ENCODE measurements around the gene PTAR1.
"Not testable (repeated sequence)": the region's sequence is repeated elsewhere in the genome, so short reads cannot be mapped to it uniquely, and the experiment has no call there.

Gene PTAR1

DNA sequence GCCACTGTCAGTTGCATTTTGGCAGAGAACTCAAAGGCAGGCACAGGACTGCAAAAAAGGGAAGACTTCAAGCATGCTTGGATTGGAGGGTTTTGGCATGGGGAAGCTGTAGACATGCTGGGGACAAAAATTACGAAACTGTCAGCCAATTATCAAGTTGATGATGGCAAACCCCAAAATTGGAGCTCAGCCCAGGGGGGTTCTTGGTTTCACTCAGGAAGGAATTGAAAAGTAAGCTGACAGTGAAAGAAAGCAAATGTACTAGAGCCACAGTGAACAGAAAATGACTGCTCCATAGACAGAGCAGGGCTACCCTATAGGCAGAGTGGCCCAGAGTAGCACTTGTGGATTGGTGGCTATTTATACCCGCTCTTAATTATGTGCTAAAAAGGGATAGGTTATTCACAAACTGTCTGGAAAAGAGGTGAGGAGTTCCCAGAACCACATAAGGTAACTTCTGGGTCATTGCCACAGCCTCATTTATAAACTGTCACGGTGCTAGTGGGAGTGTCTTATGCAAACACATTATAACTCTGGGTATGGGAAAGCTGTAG lies 46.2 kb upstream of the PTAR1 start:
- H3K18ac ChIP-seq (ENCODE audit: low read depth in 1 of 2, low read length in 2 of 2), result no peak overlapping the region
- H3K27me3 ChIP-seq (ENCODE audit: control insufficient read depth in 1 of 2, insufficient read depth in 1 of 2, low read length in 2 of 2), result no peaks in the 10 kb centered on the region
- no peak overlapping the region for H2AK5ac ChIP-seq (ENCODE audit: low read length, severe bottlenecking)
- H2BK5ac ChIP-seq (ENCODE audit: low read depth, low read length, poor library complexity, severe bottlenecking), result no peak overlapping the region
- H2BK120ac ChIP-seq (ENCODE audit: low read depth, low read length), result no peak overlapping the region
- no peak overlapping the region for H2BK15ac ChIP-seq (ENCODE audit: low read depth, poor library complexity, severe bottlenecking)
- no peaks in the 10 kb centered on the region for H3K9me3 ChIP-seq (ENCODE audit: control insufficient read depth, low read length)
- H3K23ac ChIP-seq (ENCODE audit: low read length in 2 of 2), result no peak overlapping the region
- H4K91ac ChIP-seq (ENCODE audit: low read length), result no peak overlapping the region
- H3K27ac ChIP-seq (ENCODE audit: low read length, poor library complexity, severe bottlenecking), result no peak overlapping the region
- no peak overlapping the region for H3K4ac ChIP-seq (ENCODE audit: low read depth in 1 of 2, low read length in 2 of 2)
- no peak overlapping the region for H4K8ac ChIP-seq (ENCODE audit: low read length)
- no peak overlapping the region for H3K4me3 ChIP-seq (ENCODE audit: insufficient read depth in 1 of 2, low read depth in 1 of 2, low read length in 2 of 2)
- no peak overlapping the region for H3K14ac ChIP-seq (ENCODE audit: low read length in 2 of 2)
- H3K36me3 ChIP-seq (ENCODE audit: control insufficient read depth in 1 of 2, insufficient read depth in 2 of 2, low read depth in 1 of 2, low read length in 2 of 2), result no peaks in the 10 kb centered on the region
- no peak overlapping the region for H3K4me2 ChIP-seq (ENCODE audit: low read length, poor library complexity, severe bottlenecking)
- 92% methylated on average over 3 of the region's 3 CpGs for WGBS
- H3K4me1 ChIP-seq (ENCODE audit: control insufficient read depth, insufficient read depth, low read depth, low read length), result no peaks in the 10 kb centered on the region
- no peak overlapping the region for H3K9ac ChIP-seq (ENCODE audit: low read length)
- no peak for DNase-seq
- no peak overlapping the region for H2AFZ ChIP-seq (ENCODE audit: low read depth, low read length)
- no peak overlapping the region for H2BK12ac ChIP-seq (ENCODE audit: low read length in 2 of 2)
- no peaks in the 10 kb centered on the region for H3K79me1 ChIP-seq (replicated peaks; ENCODE audit: low read length, poor library complexity, severe bottlenecking)

DNA sequence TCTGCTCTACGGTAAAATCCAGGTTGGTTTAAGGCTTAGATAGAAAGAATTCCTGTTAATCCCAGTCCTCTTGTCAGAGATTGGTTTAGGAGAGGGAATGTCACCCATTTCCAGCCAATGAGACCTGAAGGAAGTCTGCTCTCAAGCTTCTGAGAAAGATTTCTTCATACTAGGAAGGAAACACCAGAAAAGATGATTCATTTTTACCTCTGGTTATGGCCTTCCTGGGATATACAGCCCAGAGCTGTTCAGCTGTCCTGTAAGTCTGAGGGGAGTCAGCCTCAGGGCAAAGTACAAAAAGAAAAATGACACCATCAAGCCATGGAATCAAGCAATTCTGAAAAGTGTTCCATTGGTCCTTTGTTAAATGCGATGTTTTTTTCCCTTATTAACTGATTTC lies 42.2 kb upstream of the PTAR1 start:
- WGBS, result 80% methylated on average over 1 of the region's 2 CpGs
- Histone ChIP-seq H3K36me3 (ENCODE audit: control insufficient read depth in 1 of 2, insufficient read depth in 2 of 2, low read depth in 1 of 2, low read length in 2 of 2) (no peaks in the 10 kb centered on the region), H2BK15ac (ENCODE audit: low read depth, poor library complexity, severe bottlenecking) (no peak overlapping the region), H3K27ac (ENCODE audit: low read length, poor library complexity, severe bottlenecking) (no peak overlapping the region), H4K8ac (ENCODE audit: low read length) (no peak overlapping the region), H2AFZ (ENCODE audit: low read depth, low read length) (no peak overlapping the region), H3K14ac (ENCODE audit: low read length in 2 of 2) (no peak overlapping the region), H3K23ac (ENCODE audit: low read length in 2 of 2) (no peak overlapping the region), H3K9ac (ENCODE audit: low read length) (no peak overlapping the region), H3K4me1 (ENCODE audit: control insufficient read depth, insufficient read depth, low read depth, low read length) (no peaks in the 10 kb centered on the region), H3K27me3 (ENCODE audit: control insufficient read depth in 1 of 2, insufficient read depth in 1 of 2, low read length in 2 of 2) (no peaks in the 10 kb centered on the region), H3K18ac (ENCODE audit: low read depth in 1 of 2, low read length in 2 of 2) (no peak overlapping the region), H4K91ac (ENCODE audit: low read length) (no peak overlapping the region), H2BK5ac (ENCODE audit: low read depth, low read length, poor library complexity, severe bottlenecking) (no peak overlapping the region), H3K4me2 (ENCODE audit: low read length, poor library complexity, severe bottlenecking) (no peak overlapping the region), H3K79me1 (replicated peaks; ENCODE audit: low read length, poor library complexity, severe bottlenecking) (no peaks in the 10 kb centered on the region), H3K9me3 (ENCODE audit: control insufficient read depth, low read length) (no peaks in the 10 kb centered on the region), H2BK12ac (ENCODE audit: low read length in 2 of 2) (no peak overlapping the region), H3K4me3 (ENCODE audit: insufficient read depth in 1 of 2, low read depth in 1 of 2, low read length in 2 of 2) (no peak overlapping the region), H3K4ac (ENCODE audit: low read depth in 1 of 2, low read length in 2 of 2) (no peak overlapping the region), H2BK120ac (ENCODE audit: low read depth, low read length) (no peak overlapping the region), H2AK5ac (ENCODE audit: low read length, severe bottlenecking) (no peak overlapping the region)
- no peak for DNase-seq

DNA sequence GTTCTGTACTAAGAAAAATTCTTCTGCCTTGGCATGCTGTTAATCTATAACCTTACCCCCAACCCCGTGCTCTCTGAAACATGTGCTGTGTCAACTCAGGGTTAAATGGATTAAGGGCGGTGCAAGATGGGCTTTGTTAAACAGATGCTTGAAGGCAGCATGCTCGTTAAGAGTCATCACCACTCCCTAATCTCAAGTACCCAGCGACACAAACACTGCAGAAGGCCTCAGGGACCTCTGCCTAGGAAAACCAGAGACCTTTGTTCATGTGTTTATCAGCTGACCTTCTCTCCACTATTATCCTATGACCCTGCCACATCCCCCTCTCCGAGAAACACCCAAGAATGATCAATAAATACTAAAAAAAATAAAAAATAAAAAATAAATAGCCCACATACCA lies 40.2 kb upstream of the PTAR1 start:
- H4K91ac ChIP-seq (ENCODE audit: low read length); H2BK15ac ChIP-seq (ENCODE audit: low read depth, poor library complexity, severe bottlenecking); H3K27me3 ChIP-seq (ENCODE audit: control insufficient read depth in 1 of 2, insufficient read depth in 1 of 2, low read length in 2 of 2); H3K14ac ChIP-seq (ENCODE audit: low read length in 2 of 2); H3K4me2 ChIP-seq (ENCODE audit: low read length, poor library complexity, severe bottlenecking); H2AFZ ChIP-seq (ENCODE audit: low read depth, low read length); H3K36me3 ChIP-seq (ENCODE audit: control insufficient read depth in 1 of 2, insufficient read depth in 2 of 2, low read depth in 1 of 2, low read length in 2 of 2); H3K23ac ChIP-seq (ENCODE audit: low read length in 2 of 2); H3K4ac ChIP-seq (ENCODE audit: low read depth in 1 of 2, low read length in 2 of 2); H2BK120ac ChIP-seq (ENCODE audit: low read depth, low read length); DNase-seq; H2AK5ac ChIP-seq (ENCODE audit: low read length, severe bottlenecking); H3K79me1 ChIP-seq (replicated peaks; ENCODE audit: low read length, poor library complexity, severe bottlenecking); H3K4me3 ChIP-seq (ENCODE audit: insufficient read depth in 1 of 2, low read depth in 1 of 2, low read length in 2 of 2); H3K4me1 ChIP-seq (ENCODE audit: control insufficient read depth, insufficient read depth, low read depth, low read length); H3K27ac ChIP-seq (ENCODE audit: low read length, poor library complexity, severe bottlenecking); H2BK5ac ChIP-seq (ENCODE audit: low read depth, low read length, poor library complexity, severe bottlenecking); H3K18ac ChIP-seq (ENCODE audit: low read depth in 1 of 2, low read length in 2 of 2); H3K9me3 ChIP-seq (ENCODE audit: control insufficient read depth, low read length); H2BK12ac ChIP-seq (ENCODE audit: low read length in 2 of 2); H3K9ac ChIP-seq (ENCODE audit: low read length); H4K8ac ChIP-seq (ENCODE audit: low read length): not testable (repeated sequence)
- 48% methylated on average over 3 of the region's 5 CpGs for WGBS

DNA sequence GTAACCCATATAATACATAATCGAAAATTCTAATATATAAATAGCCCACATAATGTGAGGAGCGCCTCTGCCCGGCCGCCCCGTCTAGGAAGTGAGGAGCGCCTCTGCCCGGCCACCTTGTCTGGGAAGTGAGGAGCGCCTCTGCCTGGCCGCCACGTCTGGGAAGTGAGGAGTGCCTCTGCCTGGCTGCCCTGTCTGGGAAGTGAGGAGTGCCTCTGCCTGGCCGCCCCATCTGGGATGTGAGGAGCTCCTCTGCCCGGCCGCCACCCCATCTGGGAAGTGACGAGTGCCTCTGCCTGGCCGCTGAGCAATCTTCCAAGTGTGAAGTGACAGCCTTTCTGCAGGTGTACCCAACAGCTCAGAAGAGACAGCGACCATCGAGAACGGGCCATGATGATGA lies 39.7 kb upstream of the PTAR1 start:
- not testable (repeated sequence) for H3K36me3 ChIP-seq (ENCODE audit: control insufficient read depth in 1 of 2, insufficient read depth in 2 of 2, low read depth in 1 of 2, low read length in 2 of 2); H2BK5ac ChIP-seq (ENCODE audit: low read depth, low read length, poor library complexity, severe bottlenecking); H2AK5ac ChIP-seq (ENCODE audit: low read length, severe bottlenecking); H3K4me1 ChIP-seq (ENCODE audit: control insufficient read depth, insufficient read depth, low read depth, low read length); H4K8ac ChIP-seq (ENCODE audit: low read length); H3K18ac ChIP-seq (ENCODE audit: low read depth in 1 of 2, low read length in 2 of 2); H3K4me3 ChIP-seq (ENCODE audit: insufficient read depth in 1 of 2, low read depth in 1 of 2, low read length in 2 of 2); H3K9me3 ChIP-seq (ENCODE audit: control insufficient read depth, low read length); H3K79me1 ChIP-seq (replicated peaks; ENCODE audit: low read length, poor library complexity, severe bottlenecking); DNase-seq; H3K4me2 ChIP-seq (ENCODE audit: low read length, poor library complexity, severe bottlenecking); H3K9ac ChIP-seq (ENCODE audit: low read length); H3K23ac ChIP-seq (ENCODE audit: low read length in 2 of 2); H2BK15ac ChIP-seq (ENCODE audit: low read depth, poor library complexity, severe bottlenecking); H3K4ac ChIP-seq (ENCODE audit: low read depth in 1 of 2, low read length in 2 of 2); H2AFZ ChIP-seq (ENCODE audit: low read depth, low read length); H3K27me3 ChIP-seq (ENCODE audit: control insufficient read depth in 1 of 2, insufficient read depth in 1 of 2, low read length in 2 of 2); H2BK12ac ChIP-seq (ENCODE audit: low read length in 2 of 2); H2BK120ac ChIP-seq (ENCODE audit: low read depth, low read length); H3K27ac ChIP-seq (ENCODE audit: low read length, poor library complexity, severe bottlenecking); H3K14ac ChIP-seq (ENCODE audit: low read length in 2 of 2)
- H4K91ac ChIP-seq (ENCODE audit: low read length), result peak overlapping the region; percentile 39
- WGBS, result 98% methylated on average over 18 of the region's 18 CpGs
